Nephron progenitor cell (in vitro differentiated cells): Measurements from ENCODE around the gene NKX2-4.
A peak's percentile ranks its signal among the peaks of the same experiment; 100 is the strongest.

Experiments used
- DNase-seq: peaks from one replicate; pipeline ENCODE4 v3.0.0; 2021
- H3K27ac Mint-ChIP-seq: 2 replicates; pipeline ENCODE4 v1.8.0; 2021; ENCODE audit warnings: mild to moderate bottlenecking, moderate library complexity, mixed read lengths
- H3K27me3 Mint-ChIP-seq: 2 replicates; pipeline ENCODE4 v1.8.0; 2021; ENCODE audit warnings: mild to moderate bottlenecking, low read depth, mixed read lengths; ENCODE audit not compliant: poor library complexity
- H3K36me3 Mint-ChIP-seq: 2 replicates; pipeline ENCODE4 v1.8.0; 2021; ENCODE audit warnings: low read depth, mixed read lengths
- H3K4me1 Mint-ChIP-seq: 2 replicates; pipeline ENCODE4 v1.8.0; 2021; ENCODE audit warnings: mixed read lengths
- H3K4me3 Mint-ChIP-seq: 2 replicates; pipeline ENCODE4 v1.8.0; 2021; ENCODE audit warnings: mild to moderate bottlenecking, moderate library complexity, mixed read lengths
- H3K9me3 Mint-ChIP-seq: 2 replicates; pipeline ENCODE4 v1.8.0; 2021; ENCODE audit warnings: mild to moderate bottlenecking, moderate library complexity, mixed read lengths
- CTCF ChIP-seq: fragments of 200-600 bp; sonication (generic); IDR thresholded peaks from 2 replicates; pipeline ENCODE4 v1.5.0; 2021; ENCODE audit warnings: antibody characterized with exemption

Gene NKX2-4

GRCh38 chr20:21397341-21398108 is at the start of gene NKX2-4:
NKX2-4 (minus strand) TSS chr20:21397526; CDS start chr20:21397399, 127 bp downstream.
- DNase-seq: peak; percentile 17
- H3K4me1 Mint-ChIP-seq: no peaks in the 10 kb centered on the region
- no peaks in the 10 kb centered on the region for H3K36me3 Mint-ChIP-seq
- H3K4me3 Mint-ChIP-seq: no peak within 1 kb of the TSS
- H3K9me3 Mint-ChIP-seq: no peaks in the 10 kb centered on the region
- H3K27me3 Mint-ChIP-seq: peaks cover 92% of the 10 kb centered on the region
- H3K27ac Mint-ChIP-seq: no peak within 1 kb of the TSS
- no peak for TF ChIP-seq CTCF

- H3K9me3 Mint-ChIP-seq: no peaks in the 10 kb centered on the region
- peaks cover 35% of the 10 kb centered on the region for H3K27me3 Mint-ChIP-seq
- H3K4me3 Mint-ChIP-seq: no peak overlapping the region
- DNase-seq: no peak
- no peak for TF ChIP-seq CTCF
- no peaks in the 10 kb centered on the region for H3K36me3 Mint-ChIP-seq
- no peaks in the 10 kb centered on the region for H3K4me1 Mint-ChIP-seq
- no peak overlapping the region for H3K27ac Mint-ChIP-seq
Observed at GRCh38 chr20:21437816-21438215, 40.5 kb upstream of the NKX2-4 start.

DNA sequence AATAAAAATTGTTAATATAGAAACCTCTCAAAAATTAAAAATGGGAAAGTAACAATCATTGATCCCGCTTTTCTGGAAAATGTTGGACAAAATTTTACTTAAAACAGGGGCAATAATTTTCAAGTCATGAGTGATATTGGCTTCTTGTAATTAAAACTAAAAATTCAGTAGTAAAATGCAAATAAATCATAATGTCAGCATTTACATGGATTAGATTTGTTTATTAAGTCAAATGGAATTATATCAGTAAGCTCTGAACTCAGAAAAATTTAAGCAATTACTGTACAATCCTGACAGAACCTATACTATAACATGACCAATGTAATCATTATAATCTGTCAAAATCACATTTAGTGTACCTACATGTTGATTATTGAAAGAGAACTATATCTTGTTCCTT is 39.9 kb upstream of the NKX2-4 start:
- no peak for DNase-seq
- no peak overlapping the region for H3K4me3 Mint-ChIP-seq
- no peak for TF ChIP-seq CTCF
- no peaks in the 10 kb centered on the region for H3K4me1 Mint-ChIP-seq
- H3K27me3 Mint-ChIP-seq: peaks cover 37% of the 10 kb centered on the region
- no peaks in the 10 kb centered on the region for H3K36me3 Mint-ChIP-seq
- H3K27ac Mint-ChIP-seq: no peak overlapping the region
- no peaks in the 10 kb centered on the region for H3K9me3 Mint-ChIP-seq

GRCh38 chr20:21436205-21436604 is 38.9 kb upstream of the NKX2-4 start:
- Mint-ChIP-seq H3K27me3 (peaks cover 31% of the 10 kb centered on the region), H3K4me1 (no peaks in the 10 kb centered on the region), H3K4me3 (no peak overlapping the region), H3K27ac (no peak overlapping the region), H3K9me3 (no peaks in the 10 kb centered on the region), H3K36me3 (no peaks in the 10 kb centered on the region)
- TF ChIP-seq CTCF: no peak
- DNase-seq: no peak

GRCh38 chr20:21435576-21435975 is 38.2 kb upstream of the NKX2-4 start:
- no peaks in the 10 kb centered on the region for H3K9me3 Mint-ChIP-seq
- no peaks in the 10 kb centered on the region for H3K36me3 Mint-ChIP-seq
- H3K27me3 Mint-ChIP-seq: peaks cover 29% of the 10 kb centered on the region

More at GRCh38 chr20:21435576-21435975, 38.2 kb upstream of the NKX2-4 start:
- no peak for DNase-seq
- TF ChIP-seq CTCF: no peak
- Mint-ChIP-seq H3K27ac (no peak overlapping the region), H3K4me3 (no peak overlapping the region), H3K4me1 (no peaks in the 10 kb centered on the region)
